ENCODE results near the gene OLFM2. TPM values are rescaled to one million over a fixed set of nuclear protein-coding genes. Genes with fewer than 3 reads are reported as not detected.

OLFM2 gene
- total and polyA plus RNA-seq, 3 donors from 2014 or later = 15.9 to 27.0 (median 22.5) TPM

DNA sequence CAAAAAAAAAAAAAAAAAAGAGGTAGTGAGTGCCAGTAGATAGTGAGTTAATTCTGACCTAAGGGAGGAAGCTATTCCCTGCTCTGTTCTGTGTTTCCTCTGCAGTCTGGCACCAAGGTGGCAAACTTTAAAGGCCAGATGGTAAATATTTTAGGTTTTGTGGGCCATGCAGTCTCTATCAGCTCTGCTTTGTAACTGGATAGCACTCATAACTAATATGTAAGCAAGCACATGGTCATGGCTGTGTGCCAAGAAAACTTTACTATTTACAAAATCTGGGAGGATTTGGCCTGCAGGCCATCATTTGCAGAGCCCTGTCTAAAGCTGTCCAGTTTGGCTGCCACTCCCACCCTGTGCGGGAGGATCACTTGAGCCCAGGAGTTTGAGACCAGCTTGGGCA is 96.9 kb downstream of the OLFM2 start:
- H3K9me3 ChIP-seq = no peaks in the 10 kb centered on the region
- intact Hi-C loops (cut with DNase I; ENCODE audit: low total_unique reads) = no loop called here
- no peak for TF ChIP-seq CTCF (IDR thresholded peaks at IDR 0.05)
- no peak for TF ChIP-seq POLR2A (IDR thresholded peaks at IDR 0.05)
- H3K27me3 ChIP-seq = no peaks in the 10 kb centered on the region
- 29 to 56% methylated on average over 1 of the region's 1 CpG for WGBS, 2 donors
- H3K27ac ChIP-seq = peak overlapping the region in 1 of 2 donors; percentile 24
- no peaks in the 10 kb centered on the region for H3K36me3 ChIP-seq (ENCODE audit: low read depth, missing control alignments)
- no peak overlapping the region for H3K4me3 ChIP-seq
- DNase-seq = peak; percentile 59
- peaks cover 48% of the 10 kb centered on the region for H3K4me1 ChIP-seq

DNA sequence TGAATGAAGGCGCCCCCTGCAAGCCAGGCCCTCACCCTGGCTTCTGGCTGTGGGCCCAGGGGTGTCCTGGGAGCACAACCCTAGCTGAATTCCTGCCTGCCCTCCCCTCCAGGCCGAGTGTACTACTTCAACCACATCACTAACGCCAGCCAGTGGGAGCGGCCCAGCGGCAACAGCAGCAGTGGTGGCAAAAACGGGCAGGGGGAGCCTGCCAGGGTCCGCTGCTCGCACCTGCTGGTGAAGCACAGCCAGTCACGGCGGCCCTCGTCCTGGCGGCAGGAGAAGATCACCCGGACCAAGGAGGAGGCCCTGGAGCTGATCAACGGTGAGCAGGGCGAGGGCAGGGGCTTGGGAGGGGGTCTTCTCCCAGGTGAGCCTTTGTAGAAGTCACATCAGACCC is 98.0 kb downstream of the OLFM2 start:
- TF ChIP-seq CTCF (IDR thresholded peaks at IDR 0.05) = no peak
- TF ChIP-seq POLR2A (IDR thresholded peaks at IDR 0.05) = no peak
- H3K36me3 ChIP-seq (ENCODE audit: low read depth, missing control alignments) = no peaks in the 10 kb centered on the region
- 89 to 95% methylated on average over 14 to 15 of the region's 15 CpGs for WGBS, 2 donors
- no peaks in the 10 kb centered on the region for H3K9me3 ChIP-seq
- no peak for DNase-seq
- no peak overlapping the region for H3K27ac ChIP-seq
- no peaks in the 10 kb centered on the region for H3K27me3 ChIP-seq
- peaks cover 38% of the 10 kb centered on the region for H3K4me1 ChIP-seq
- intact Hi-C loops (cut with DNase I; ENCODE audit: low total_unique reads) = no loop called here
- H3K4me3 ChIP-seq = no peak overlapping the region

- Histone ChIP-seq H3K36me3 (ENCODE audit: low read depth, missing control alignments) (no peaks in the 10 kb centered on the region), H3K27ac (peak overlapping the region; percentile 77 to 82), H3K4me3 (peak overlapping the region; percentile 81 to 96), H3K27me3 (no peaks in the 10 kb centered on the region), H3K9me3 (no peaks in the 10 kb centered on the region), H3K4me1 (peaks cover 19% of the 10 kb centered on the region)
- TF ChIP-seq POLR2A (IDR thresholded peaks at IDR 0.05) (no peak), CTCF (IDR thresholded peaks at IDR 0.05) (no peak)
- 0 to 4% methylated on average over 5 of the region's 5 CpGs for WGBS, 2 donors
- intact Hi-C loops (cut with DNase I; ENCODE audit: low total_unique reads) = no loop called here
- DNase-seq = peak; percentile 46
Observed at GRCh38 chr19:9836021-9836420, 100.3 kb downstream of the OLFM2 start.

- 1% methylated on average over 28 of the region's 28 CpGs; no CpG with 5 or more reads in 1 of the 2 donors for WGBS, 2 donors
- peak overlapping the region; percentile 77 to 82 for H3K27ac ChIP-seq
- no peaks in the 10 kb centered on the region for H3K36me3 ChIP-seq (ENCODE audit: low read depth, missing control alignments)
- peak overlapping the region; percentile 81 to 96 for H3K4me3 ChIP-seq
- H3K4me1 ChIP-seq = peaks cover 19% of the 10 kb centered on the region
- no peaks in the 10 kb centered on the region for H3K9me3 ChIP-seq
- DNase-seq = no peak
- no peak for TF ChIP-seq CTCF (IDR thresholded peaks at IDR 0.05)
- TF ChIP-seq POLR2A (IDR thresholded peaks at IDR 0.05) = no peak
- intact Hi-C loops (cut with DNase I; ENCODE audit: low total_unique reads) = no loop called here
- H3K27me3 ChIP-seq = no peaks in the 10 kb centered on the region
Observed at GRCh38 chr19:9835507-9835949, 100.8 kb downstream of the OLFM2 start.
